Mucosa of descending colon (tissue), 3 donors: ENCODE measurements around the gene SF1. TPM values are rescaled to one million over a fixed set of nuclear protein-coding genes. Genes with fewer than 3 reads are reported as not detected.

Experiments
- ATAC-seq: fragments of 200-7000 bp; cut with Tn5 transposase; one replicate; pipeline ENCODE4 v1.9.1; 2020; ENCODE audit warnings: mild to moderate bottlenecking, moderate library complexity
- DNase-seq, 3 donors: peaks; one replicate each; pipeline ENCODE4 v3.0.0-alpha.2; 2020
- H3K36me3 ChIP-seq: fragments of 200-600 bp; one replicate; pipeline ENCODE4 v1.8.0; 2021; ENCODE audit warnings: low read depth, mild to moderate bottlenecking
- H3K4me1 ChIP-seq: fragments of 200-600 bp; one replicate; pipeline ENCODE4 v1.8.0; 2021; ENCODE audit warnings: low read depth, mild to moderate bottlenecking
- H3K4me3 ChIP-seq: fragments of 200-600 bp; one replicate; pipeline ENCODE4 v1.8.0; 2021; ENCODE audit warnings: mild to moderate bottlenecking
- H3K9me3 ChIP-seq: fragments of 200-600 bp; one replicate; pipeline ENCODE4 v1.8.0; 2021; ENCODE audit warnings: mild to moderate bottlenecking
- CTCF ChIP-seq: fragments of 200-600 bp; IDR thresholded peaks from one replicate; pipeline ENCODE4 v1.8.0; 2022; ENCODE audit warnings: antibody characterized with exemption, mild to moderate bottlenecking
- intact Hi-C, 2 donors: fragments of 100-400 bp; cut with DNase I in 1 of 2; cut with micrococcal nuclease in 1 of 2; formaldehyde crosslinking; loops; one replicate each; pipeline versions ENCODE4 v1.11.0 to v1.11.1; 2022; cut with DNase I, micrococcal nuclease
- total RNA-seq, 3 donors: library from RNA; stranded (reverse); fragmentation: NEBNext Ultra II Directional in 2 of 3; extraction: Animal tissue kit (Norgen Biotek cat#: 25700) in 2 of 3; gene quantifications; one replicate each; pipeline versions ENCODE4 v1.2.1 to v1.2.4, GENCODE V29; 2021 to 2023
- donor health status: DM: no; HTN: no; CAD: no; lungs with moderate emphysema.
- donor health status: DM: no; HTN: no; CAD: no.
- donor health status: DM: no; HTN: yes; CAD: no.

The SF1 gene
- total RNA-seq, 3 donors from 2014 or later = 223 to 317 (median 241) TPM

GRCh38 chr11:64810271-64810890 lies 32.0 kb upstream of the SF1 start, which contains the start of gene MEN1:
MEN1 (minus strand) TSS chr11:64810551; CDS start chr11:64810109, 442 bp downstream.
- peak within 1 kb of the TSS; percentile 51 for H3K4me3 ChIP-seq
- no peaks in the 10 kb centered on the region for H3K36me3 ChIP-seq
- peaks cover 12% of the 10 kb centered on the region for H3K4me1 ChIP-seq
- H3K9me3 ChIP-seq = no peaks in the 10 kb centered on the region
- DNase-seq (peak; percentile 95 to 97 (median 96)), ATAC-seq (peak; percentile 97)
- no peak for TF ChIP-seq CTCF
- intact Hi-C loops = no loop called here

- Histone ChIP-seq H3K9me3 (no peaks in the 10 kb centered on the region), H3K4me3 (peak overlapping the region; percentile 51), H3K4me1 (peaks cover 12% of the 10 kb centered on the region), H3K36me3 (no peaks in the 10 kb centered on the region)
- intact Hi-C loops = no loop called here
- ATAC-seq (peak; percentile 72), DNase-seq (peak; percentile 72 to 77 (median 76))
- no peak for TF ChIP-seq CTCF
Observed at GRCh38 chr11:64809781-64810241, 31.5 kb upstream of the SF1 start.

- H3K36me3 ChIP-seq = no peaks in the 10 kb centered on the region
- intact Hi-C loops = no loop called here
- no peak overlapping the region for H3K4me3 ChIP-seq
- ATAC-seq (no peak), DNase-seq (no peak)
- H3K4me1 ChIP-seq = peaks cover 25% of the 10 kb centered on the region
- no peak for TF ChIP-seq CTCF
- H3K9me3 ChIP-seq = no peaks in the 10 kb centered on the region
Observed at GRCh38 chr11:64805481-64805880, 27.1 kb upstream of the SF1 start.

GRCh38 chr11:64804346-64805210 lies 26.2 kb upstream of the SF1 start:
- no peaks in the 10 kb centered on the region for H3K9me3 ChIP-seq
- no peak for ATAC-seq
- H3K36me3 ChIP-seq = no peaks in the 10 kb centered on the region
- intact Hi-C loops = no loop called here
- no peak for TF ChIP-seq CTCF
- DNase-seq = peak in 1 of 3 donors; percentile 58
- no peak overlapping the region for H3K4me3 ChIP-seq
- H3K4me1 ChIP-seq = peaks cover 22% of the 10 kb centered on the region

DNA sequence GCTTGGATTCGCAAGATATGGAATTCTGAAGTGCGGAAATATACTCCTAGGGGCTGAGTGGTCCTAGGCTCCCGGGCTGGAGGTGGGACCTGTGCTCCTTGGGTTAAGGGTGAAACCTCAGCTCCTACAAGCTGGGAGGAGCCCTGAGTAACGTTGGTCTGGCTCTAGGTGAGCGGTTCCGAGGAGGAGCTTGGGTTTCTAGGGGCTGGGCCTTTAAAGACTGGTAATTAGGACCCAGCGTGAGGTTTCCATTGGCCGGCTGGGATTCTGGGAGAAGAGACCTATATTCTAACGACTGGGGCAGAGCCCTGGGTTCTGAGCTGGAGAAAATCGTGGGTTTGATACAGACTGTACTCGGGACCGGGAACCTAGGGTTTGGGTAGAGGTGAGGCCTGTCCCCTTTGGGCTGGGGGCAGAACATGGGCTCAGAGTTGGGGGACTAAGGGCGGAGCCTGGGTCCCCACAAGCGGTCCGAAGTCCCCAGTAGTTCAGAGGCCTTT lies 25.6 kb upstream of the SF1 start:
- ATAC-seq (peak; percentile 1), DNase-seq (no peak)
- H3K9me3 ChIP-seq = no peaks in the 10 kb centered on the region
- TF ChIP-seq CTCF = no peak
- peaks cover 17% of the 10 kb centered on the region for H3K4me1 ChIP-seq
- H3K36me3 ChIP-seq = no peaks in the 10 kb centered on the region
- no peak overlapping the region for H3K4me3 ChIP-seq
- intact Hi-C loops = no loop called here
